Measurements from ENCODE around the gene DDT.
"Not testable (repeated sequence)": the region's sequence is repeated elsewhere in the genome, so short reads cannot be mapped to it uniquely, and the experiment has no call there.

Gene DDT

DNA sequence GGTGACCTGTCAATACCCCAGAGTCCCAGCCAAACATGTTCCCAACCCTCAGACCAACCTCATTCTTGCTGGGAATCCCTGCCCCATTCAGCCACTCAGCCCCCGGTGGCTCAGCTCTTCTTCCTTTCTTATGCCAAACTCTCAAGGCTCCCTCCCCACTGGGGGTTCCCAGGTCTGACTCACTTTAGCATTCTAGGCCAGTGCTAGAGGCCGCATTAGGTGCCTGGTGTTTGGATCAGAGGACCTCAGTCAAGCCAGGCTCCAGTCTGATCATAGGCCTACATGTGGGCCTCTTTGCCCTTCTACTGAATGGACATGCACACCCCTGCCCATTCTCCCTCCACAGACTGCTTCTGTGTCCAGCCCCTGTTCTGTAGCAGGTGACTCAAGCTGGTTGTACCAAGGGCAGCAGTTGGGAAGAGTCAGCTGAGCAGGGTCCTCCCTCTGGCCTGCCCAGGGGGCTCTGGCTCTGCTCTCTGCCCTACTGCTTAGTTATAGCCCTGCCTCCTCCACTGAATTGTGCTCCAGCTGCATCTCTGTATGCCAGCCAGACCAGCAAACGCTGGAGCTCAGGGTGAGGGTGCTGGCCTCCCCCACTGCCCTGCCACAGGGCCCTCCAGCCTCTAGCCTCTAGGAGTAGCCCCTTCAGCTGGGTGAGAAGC, 15.5 kb upstream of the DDT start:
- not testable (repeated sequence) for DNase-seq (ENCODE audit: low read depth)

- not testable (repeated sequence) for DNase-seq (ENCODE audit: low read depth)
Measured at GRCh38 chr22:23986538-23987178, 12.4 kb upstream of the DDT start.

GRCh38 chr22:23986089-23986488, 11.8 kb upstream of the DDT start:
- DNase-seq (ENCODE audit: low read depth), result not testable (repeated sequence)

DNA sequence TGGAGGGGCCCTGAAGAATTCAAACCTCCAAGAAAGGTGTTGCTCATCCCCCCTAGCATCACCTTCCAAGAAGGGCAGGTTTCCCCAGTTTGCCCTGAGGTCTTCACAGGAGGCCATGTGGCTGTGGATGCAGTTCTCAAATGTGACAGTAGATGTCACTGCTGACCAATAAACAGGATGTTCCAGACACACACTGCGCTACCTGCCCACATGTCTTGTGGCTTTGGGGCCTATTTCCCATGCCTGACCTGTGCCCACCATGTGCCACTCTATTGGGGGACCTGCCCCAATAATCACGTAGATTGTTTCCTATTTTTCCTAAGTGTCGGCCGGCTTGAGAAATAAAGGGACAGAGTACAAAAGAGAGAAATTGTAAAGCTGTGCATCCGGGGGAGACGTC, 10.2 kb upstream of the DDT start:
- no peak for DNase-seq (ENCODE audit: low read depth)

- DNase-seq (ENCODE audit: low read depth), result not testable (repeated sequence)
Measured at GRCh38 chr22:23980567-23980966, 6.3 kb upstream of the DDT start.

DNA sequence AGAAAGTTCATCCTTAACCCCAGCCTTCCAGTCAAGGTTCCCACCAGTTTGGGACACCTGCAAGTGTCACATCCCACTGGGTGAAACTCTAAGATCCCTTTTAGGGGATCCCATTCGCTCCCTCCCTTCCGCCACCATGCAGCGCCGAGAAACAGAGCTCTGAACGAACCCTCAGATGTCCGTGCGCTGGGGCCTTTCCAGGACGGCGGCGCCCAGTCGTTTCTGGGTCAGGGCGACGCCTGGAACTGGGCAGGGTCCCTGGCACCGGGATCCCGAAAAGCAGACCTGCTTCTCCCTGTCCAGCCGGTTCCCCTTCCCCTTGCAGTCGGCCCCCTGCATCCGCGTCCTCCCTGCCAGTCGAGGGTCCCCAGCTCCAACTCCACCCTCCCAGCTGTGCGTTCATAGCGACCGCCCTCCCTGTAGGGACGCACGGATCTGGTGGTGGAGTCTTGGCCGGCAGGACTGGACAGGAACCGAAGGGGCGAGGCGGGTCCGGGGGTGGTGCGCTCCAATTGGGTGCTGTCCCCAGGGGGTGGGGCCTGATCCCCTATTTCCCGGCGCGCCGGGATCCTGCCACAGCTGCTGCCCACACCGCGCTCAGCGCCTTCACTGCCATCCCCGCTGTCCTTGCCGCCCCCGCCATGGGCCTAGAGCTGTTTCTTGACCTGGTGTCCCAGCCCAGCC, 5.5 kb upstream of the DDT start, which contains the start of gene GSTT2:
Gene GSTT2 (plus strand): TSS at position 578 of the 684 bp plus-strand sequence.
- DNase-seq (ENCODE audit: low read depth), result not testable (repeated sequence)

GRCh38 chr22:23977304-23977703, 3.1 kb upstream of the DDT start:
- DNase-seq (ENCODE audit: low read depth), result not testable (repeated sequence)

DNA sequence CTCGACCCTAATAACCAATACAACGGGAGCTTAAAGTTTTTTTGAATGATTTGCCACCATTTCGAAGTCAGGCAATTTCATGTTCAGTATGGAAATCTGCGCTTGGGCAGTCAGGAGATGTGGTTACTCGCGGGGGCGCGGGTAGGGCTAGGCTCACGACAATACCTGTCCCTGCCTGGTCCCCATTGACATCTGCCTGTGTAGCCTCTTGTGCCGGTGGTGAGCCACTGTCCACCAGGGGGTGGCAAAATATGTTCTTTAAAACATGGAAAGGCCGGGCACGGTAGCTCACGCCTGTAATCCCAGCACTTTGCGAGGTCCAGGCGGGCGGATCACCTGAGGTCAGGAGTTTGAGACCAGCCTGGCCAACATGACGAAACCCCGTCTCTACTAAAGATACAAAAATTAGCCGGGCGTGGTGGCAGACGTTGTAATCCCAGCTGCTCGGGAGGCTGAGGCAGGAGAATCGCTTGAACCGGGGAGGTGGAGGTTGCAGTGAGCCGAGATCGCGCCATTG, 653 bp upstream of the DDT start:
- not testable (repeated sequence) for DNase-seq (ENCODE audit: low read depth)

- not testable (repeated sequence) for DNase-seq (ENCODE audit: low read depth)
Measured at GRCh38 chr22:23971927-23972326, 2.3 kb downstream of the DDT start.

GRCh38 chr22:23970816-23971486, 3.3 kb downstream of the DDT start:
- no peak for DNase-seq (ENCODE audit: low read depth)

DNA sequence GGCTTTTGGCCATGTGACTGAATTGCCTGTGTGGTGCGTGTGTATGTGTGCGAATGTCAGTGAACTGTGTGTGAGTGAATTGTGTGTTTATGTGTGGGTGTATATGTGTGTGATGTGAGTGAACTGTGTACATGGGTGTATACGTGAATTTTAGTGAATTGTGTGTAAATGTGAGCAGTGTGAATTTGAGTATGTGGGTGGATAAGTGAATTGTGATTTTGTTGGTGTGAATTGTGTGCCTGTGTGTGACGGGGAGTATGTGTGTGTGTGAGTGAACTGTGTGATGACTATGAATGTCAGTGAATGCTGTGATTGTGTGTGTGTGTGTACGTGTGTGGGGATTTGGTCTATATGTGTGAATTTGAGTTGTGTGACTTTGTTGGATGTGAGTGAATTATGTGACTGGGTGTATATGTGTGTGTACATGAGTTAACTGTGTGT, 4.0 kb downstream of the DDT start:
- no peak for DNase-seq (ENCODE audit: low read depth)

DNA sequence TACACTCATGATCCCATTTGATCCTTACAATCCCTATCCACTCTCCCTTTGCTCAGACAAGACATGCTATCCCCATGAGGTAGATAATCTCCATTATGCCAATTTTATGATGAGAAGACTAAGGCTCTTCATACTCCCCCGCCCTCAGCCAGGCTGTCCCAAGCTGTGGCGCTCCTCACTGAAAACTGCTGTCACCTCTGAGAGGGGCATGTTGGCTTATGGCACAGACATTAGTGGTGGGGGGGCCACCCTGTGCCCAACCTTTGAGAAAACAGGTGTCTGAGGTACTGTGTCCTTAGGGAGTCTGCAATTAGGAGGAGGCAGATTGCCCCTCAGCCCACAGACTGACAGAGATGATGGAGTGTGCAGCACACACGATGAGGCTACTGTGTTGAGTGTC, 5.2 kb downstream of the DDT start:
- DNase-seq (ENCODE audit: low read depth), result no peak

GRCh38 chr22:23966568-23966967, 7.7 kb downstream of the DDT start, which contains the start of gene DDTL:
DDTL (plus strand) TSS chr22:23966888; CDS start chr22:23966915, 27 bp downstream.
- DNase-seq (ENCODE audit: low read depth), result not testable (repeated sequence)

DNA sequence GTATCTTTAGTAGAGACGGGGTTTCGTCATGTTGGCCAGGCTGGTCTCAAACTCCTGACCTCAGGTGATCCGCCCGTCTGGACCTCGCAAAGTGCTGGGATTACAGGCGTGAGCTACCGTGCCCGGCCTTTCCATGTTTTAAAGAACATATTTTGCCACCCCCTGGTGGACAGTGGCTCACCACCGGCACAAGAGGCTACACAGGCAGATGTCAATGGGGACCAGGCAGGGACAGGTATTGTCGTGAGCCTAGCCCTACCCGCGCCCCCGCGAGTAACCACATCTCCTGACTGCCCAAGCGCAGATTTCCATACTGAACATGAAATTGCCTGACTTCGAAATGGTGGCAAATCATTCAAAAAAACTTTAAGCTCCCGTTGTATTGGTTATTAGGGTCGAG, 8.1 kb downstream of the DDT start:
- not testable (repeated sequence) for DNase-seq (ENCODE audit: low read depth)

GRCh38 chr22:23961084-23961771, 13.0 kb downstream of the DDT start, which contains the start of gene GSTT2B:
GSTT2B (minus strand) TSS chr22:23961195; CDS start chr22:23961131, 64 bp downstream.
- not testable (repeated sequence) for DNase-seq (ENCODE audit: low read depth)

- peak; percentile 78 for DNase-seq (ENCODE audit: low read depth)
Measured at GRCh38 chr22:23956301-23956900, 17.8 kb downstream of the DDT start.

GRCh38 chr22:23955886-23956285, 18.4 kb downstream of the DDT start:
- DNase-seq (ENCODE audit: low read depth), result not testable (repeated sequence)

DNA sequence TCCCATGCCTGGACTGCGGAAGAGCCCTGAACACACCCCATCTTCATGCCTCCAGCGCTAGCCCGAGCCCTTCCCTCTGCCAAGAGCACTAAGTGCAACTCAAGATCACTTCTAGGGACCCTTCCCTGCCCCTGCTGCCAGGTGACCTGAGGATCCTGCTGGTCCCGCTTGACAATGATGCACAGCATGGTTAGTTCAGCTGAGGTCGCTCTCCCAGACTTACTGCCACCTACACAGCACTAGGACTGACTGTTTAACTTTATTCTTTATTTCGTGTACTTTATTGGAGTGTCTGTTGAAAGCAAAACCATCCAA, 19.3 kb downstream of the DDT start:
- DNase-seq (ENCODE audit: low read depth), result not testable (repeated sequence)

DNA sequence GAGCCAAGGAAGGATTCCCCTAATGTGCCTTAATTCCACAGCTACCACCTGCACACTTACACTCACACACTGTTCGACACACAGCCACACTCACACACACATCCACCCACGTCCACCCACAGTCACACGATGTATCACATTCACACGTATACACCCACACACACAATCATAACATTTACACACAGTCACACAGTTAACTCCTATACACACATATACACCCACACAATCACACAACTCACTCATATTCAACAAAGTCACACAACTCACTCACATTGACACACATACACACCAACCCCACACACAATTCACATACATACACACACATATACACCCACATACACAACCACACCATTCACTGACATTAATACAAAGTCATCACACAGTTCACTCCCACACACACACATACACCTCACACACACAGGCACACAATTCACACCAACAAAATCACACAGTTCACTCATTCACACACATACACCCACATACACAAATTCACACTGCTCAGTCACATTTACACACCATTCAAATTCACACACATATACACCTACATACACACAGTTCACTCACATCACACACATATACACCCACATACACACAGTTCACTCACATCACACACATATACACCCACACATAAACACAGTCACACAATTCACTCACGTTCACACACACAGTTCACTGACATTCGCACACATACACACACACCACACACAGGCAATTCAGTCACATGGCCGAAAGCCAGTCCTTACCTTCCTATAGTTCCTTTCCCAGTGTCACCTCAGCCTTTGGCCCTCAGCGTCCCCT, 19.8 kb downstream of the DDT start:
- DNase-seq (ENCODE audit: low read depth), result not testable (repeated sequence)

DNA sequence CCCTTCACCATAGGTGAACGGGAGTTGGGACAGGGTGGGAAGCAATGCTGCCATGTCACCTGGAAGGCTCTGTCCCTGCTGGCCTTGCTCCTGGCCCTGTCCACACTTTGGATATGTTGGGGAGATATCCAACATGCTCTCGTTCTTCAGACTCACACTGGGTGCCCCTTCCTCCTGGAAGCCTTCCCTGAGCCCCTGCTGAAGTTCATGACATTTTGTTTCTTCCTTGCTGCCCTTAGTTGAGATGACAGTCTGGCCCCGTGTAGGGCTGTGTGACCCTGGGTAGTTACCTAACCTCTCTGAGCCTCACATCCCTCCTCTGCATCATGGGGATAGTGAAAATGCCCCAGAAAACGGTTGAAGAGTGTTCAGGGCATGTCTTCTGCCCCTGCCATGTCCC, 20.8 kb downstream of the DDT start:
- DNase-seq (ENCODE audit: low read depth), result not testable (repeated sequence)

All from stimulated activated CD8-positive, alpha-beta memory T cell treated with anti-CD3 and anti-CD28 coated beads, Interleukin-15, amount 100 ng/mL, for 1 hour (primary cell).